ENCODE data around the gene LYRM1.

Gene LYRM1

GRCh38 chr16:20899477-20900298 lies 883 bp upstream of the LYRM1 start:
- Histone ChIP-seq H3K9me3 (ENCODE audit: control insufficient read depth, insufficient read depth, low read length) (no peaks in the 10 kb centered on the region), H3K27me3 (ENCODE audit: control insufficient read depth, low read length) (no peaks in the 10 kb centered on the region), H3F3A (ENCODE audit: control insufficient read depth, insufficient read depth) (peaks cover 3% of the 10 kb centered on the region; the same call in 1 of the 2 replicates), H3K27ac (ENCODE audit: low read depth, low read length) (no peak overlapping the region), H3K36me3 (ENCODE audit: control insufficient read depth, low read length) (peaks cover 21% of the 10 kb centered on the region), H3K79me2 (ENCODE audit: control insufficient read depth, low read length) (peaks cover 68% of the 10 kb centered on the region), H3K9me2 (replicated peaks; ENCODE audit: control insufficient read depth, low read length) (no peaks in the 10 kb centered on the region), H3K4me2 (ENCODE audit: low read length) (peak overlapping the region; percentile 82), H3K4me3 (ENCODE audit: low read length) (peak overlapping the region; percentile 90), H4K20me1 (ENCODE audit: control insufficient read depth, insufficient read depth, low read depth, low read length) (peaks cover 4% of the 10 kb centered on the region; the same call in 1 of the 2 replicates), H3K4me1 (ENCODE audit: control insufficient read depth, low read length) (peaks cover 48% of the 10 kb centered on the region)
- no peak for TF ChIP-seq CTCF (IDR thresholded peaks at IDR 0.05; ENCODE audit: low read depth, low read length, poor library complexity, severe bottlenecking)
- TF ChIP-seq EZH2phosphoT487 (IDR thresholded peaks at IDR 0.05; ENCODE audit: borderline replicate concordance, low read length): no peak

GRCh38 chr16:20901068-20901435 lies 481 bp downstream of the LYRM1 start:
- peaks cover 9% of the 10 kb centered on the region for H3F3A ChIP-seq (ENCODE audit: control insufficient read depth, insufficient read depth)
- peaks cover 79% of the 10 kb centered on the region for H3K79me2 ChIP-seq (ENCODE audit: control insufficient read depth, low read length)
- H3K27ac ChIP-seq (ENCODE audit: low read depth, low read length): peak overlapping the region; percentile 81
- no peaks in the 10 kb centered on the region for H3K9me3 ChIP-seq (ENCODE audit: control insufficient read depth, insufficient read depth, low read length)
- H3K27me3 ChIP-seq (ENCODE audit: control insufficient read depth, low read length): no peaks in the 10 kb centered on the region
- no peaks in the 10 kb centered on the region for H3K9me2 ChIP-seq (replicated peaks; ENCODE audit: control insufficient read depth, low read length)
- H3K36me3 ChIP-seq (ENCODE audit: control insufficient read depth, low read length): peaks cover 18% of the 10 kb centered on the region
- H3K4me2 ChIP-seq (ENCODE audit: low read length): peak overlapping the region; percentile 82
- TF ChIP-seq EZH2phosphoT487 (IDR thresholded peaks at IDR 0.05; ENCODE audit: borderline replicate concordance, low read length): no peak
- no peak for TF ChIP-seq CTCF (IDR thresholded peaks at IDR 0.05; ENCODE audit: low read depth, low read length, poor library complexity, severe bottlenecking)
- H3K4me3 ChIP-seq (ENCODE audit: low read length): peak overlapping the region; percentile 90
- peaks cover 53% of the 10 kb centered on the region for H3K4me1 ChIP-seq (ENCODE audit: control insufficient read depth, low read length)
- peaks cover 11% of the 10 kb centered on the region; the same call in 1 of the 2 replicates for H4K20me1 ChIP-seq (ENCODE audit: control insufficient read depth, insufficient read depth, low read depth, low read length)

GRCh38 chr16:20901436-20902112 lies 1.0 kb downstream of the LYRM1 start:
- Histone ChIP-seq H3K79me2 (ENCODE audit: control insufficient read depth, low read length) (peaks cover 82% of the 10 kb centered on the region), H3K36me3 (ENCODE audit: control insufficient read depth, low read length) (peaks cover 17% of the 10 kb centered on the region), H3K4me1 (ENCODE audit: control insufficient read depth, low read length) (peaks cover 53% of the 10 kb centered on the region)

More at GRCh38 chr16:20901436-20902112, 1.0 kb downstream of the LYRM1 start:
- H3K4me2 ChIP-seq (ENCODE audit: low read length): peak overlapping the region; percentile 82
- H3K9me2 ChIP-seq (replicated peaks; ENCODE audit: control insufficient read depth, low read length): no peaks in the 10 kb centered on the region
- peaks cover 11% of the 10 kb centered on the region; the same call in 1 of the 2 replicates for H4K20me1 ChIP-seq (ENCODE audit: control insufficient read depth, insufficient read depth, low read depth, low read length)
- TF ChIP-seq CTCF (IDR thresholded peaks at IDR 0.05; ENCODE audit: low read depth, low read length, poor library complexity, severe bottlenecking) (no peak), EZH2phosphoT487 (IDR thresholded peaks at IDR 0.05; ENCODE audit: borderline replicate concordance, low read length) (no peak)
- peak overlapping the region; percentile 90 for H3K4me3 ChIP-seq (ENCODE audit: low read length)
- no peaks in the 10 kb centered on the region for H3K9me3 ChIP-seq (ENCODE audit: control insufficient read depth, insufficient read depth, low read length)
- H3K27ac ChIP-seq (ENCODE audit: low read depth, low read length): peak overlapping the region; percentile 81
- no peaks in the 10 kb centered on the region for H3K27me3 ChIP-seq (ENCODE audit: control insufficient read depth, low read length)
- peaks cover 9% of the 10 kb centered on the region for H3F3A ChIP-seq (ENCODE audit: control insufficient read depth, insufficient read depth)
